Activated T-cell treated with anti-CD3 and anti-CD28 coated beads for 1 hour (primary cell): ENCODE measurements around the gene EPN2.

Experiments used
- DNase-seq: peaks from one replicate; pipeline ENCODE4 v3.0.0-alpha.2; 2020; ENCODE audit warnings: low read depth

The EPN2 gene

GRCh38 chr17:19239544-19239943 lies 2.4 kb downstream of the EPN2 start:
- no peak for DNase-seq

- DNase-seq, result no peak
These were observed 5.2 kb downstream of the EPN2 start for GRCh38 chr17:19242323-19242722.

- no peak for DNase-seq
These were observed 5.8 kb downstream of the EPN2 start for GRCh38 chr17:19242926-19243325.

GRCh38 chr17:19243838-19244237 lies 6.7 kb downstream of the EPN2 start:
- DNase-seq, result no peak

GRCh38 chr17:19244357-19244756 lies 7.2 kb downstream of the EPN2 start:
- DNase-seq, result no peak

GRCh38 chr17:19244781-19245180 lies 7.6 kb downstream of the EPN2 start:
- DNase-seq, result no peak

GRCh38 chr17:19247473-19247872 lies 10.3 kb downstream of the EPN2 start:
- DNase-seq, result no peak

- no peak for DNase-seq
These were observed 11.2 kb downstream of the EPN2 start for GRCh38 chr17:19248151-19248927.

- DNase-seq, result no peak
These were observed 11.9 kb downstream of the EPN2 start for GRCh38 chr17:19248928-19249574.

GRCh38 chr17:19249681-19250080 lies 12.5 kb downstream of the EPN2 start:
- no peak for DNase-seq

GRCh38 chr17:19250421-19251173 lies 13.4 kb downstream of the EPN2 start:
- DNase-seq, result no peak

- DNase-seq, result no peak
These were observed 15.9 kb downstream of the EPN2 start for GRCh38 chr17:19253112-19253511.

- no peak for DNase-seq
These were observed 17.5 kb downstream of the EPN2 start for GRCh38 chr17:19254651-19255050.

GRCh38 chr17:19255279-19255678 lies 18.1 kb downstream of the EPN2 start:
- no peak for DNase-seq

- no peak for DNase-seq
These were observed 21.2 kb downstream of the EPN2 start for GRCh38 chr17:19258371-19258770.

GRCh38 chr17:19260958-19261357 lies 23.8 kb downstream of the EPN2 start:
- DNase-seq, result no peak

GRCh38 chr17:19261426-19261825 lies 24.3 kb downstream of the EPN2 start:
- no peak for DNase-seq

- no peak for DNase-seq
These were observed 25.8 kb downstream of the EPN2 start for GRCh38 chr17:19262650-19263631.

- no peak for DNase-seq
These were observed 26.5 kb downstream of the EPN2 start for GRCh38 chr17:19263641-19264051.

GRCh38 chr17:19264268-19264667 lies 27.1 kb downstream of the EPN2 start:
- no peak for DNase-seq

GRCh38 chr17:19264681-19265080 lies 27.5 kb downstream of the EPN2 start:
- no peak for DNase-seq

- no peak for DNase-seq
These were observed 28.6 kb downstream of the EPN2 start for GRCh38 chr17:19265755-19266154.
